B cell (primary cell): Measurements from ENCODE around the gene TBC1D22B. TPM values are rescaled to one million over a fixed set of nuclear protein-coding genes. Genes with fewer than 3 reads are reported as not detected.

Experiments
- ATAC-seq: fragments of 200-7000 bp; cut with Tn5 transposase; one replicate; pipeline ENCODE4 v1.10.0; 2021; ENCODE audit warnings: low read depth, mild to moderate bottlenecking, moderate number of reproducible peaks, moderate library complexity
- CTCF ChIA-PET: fragments of 350-600 bp; sonication (Branson Sonifier 250); formaldehyde crosslinking; loops from one replicate; lab custom pipeline; 2021; ENCODE audit warnings: antibody characterized with exemption, inconsistent platforms; lab: Charles Lee
- POLR2A ChIA-PET: fragments of 350-600 bp; sonication (Branson Sonifier 250); formaldehyde crosslinking; loops from one replicate; lab custom pipeline; 2021; ENCODE audit warnings: antibody characterized with exemption; lab: Charles Lee
- DNase-seq: peaks from one replicate; pipeline ENCODE4 v3.0.0; 2013
- H2AFZ ChIP-seq: 2 replicates; pipeline ENCODE4 v1.6.1; 2012; ENCODE audit warnings: mild to moderate bottlenecking, low read depth, low read length; ENCODE audit not compliant: insufficient read depth, poor library complexity, severe bottlenecking
- H3K27ac ChIP-seq, 2 donors: 1 replicate in 1 of 2; 2 replicates in 1 of 2; pipeline ENCODE4 v1.5.1; 2012 to 2013; ENCODE audit warnings: low read length in 2 of 2, mild to moderate bottlenecking in 2 of 2, moderate library complexity in 1 of 2
- H3K27me3 ChIP-seq, 4 experiments: fragments of 200-600 bp in 1 of 4; sonication (generic) in 1 of 4; replicated peaks in 1 of 4; 1 replicate in 2 of 4; 2 replicates in 2 of 4; pipeline versions ENCODE4 v1.6.1 to v1.7.0; 2013 to 2016; ENCODE audit warnings: low read length in 3 of 4, mild to moderate bottlenecking in 2 of 4, mixed read lengths in 1 of 4, moderate library complexity in 1 of 4; ENCODE audit not compliant: insufficient read depth in 4 of 4, control insufficient read depth in 3 of 4; ENCODE audit errors: control extremely low read depth in 1 of 4
- H3K36me3 ChIP-seq, 2 experiments: replicated peaks in 1 of 2; 1 replicate in 1 of 2; 2 replicates in 1 of 2; pipeline versions ENCODE4 v1.6.1 to v1.7.1; 2013; ENCODE audit warnings: low read length in 1 of 2; ENCODE audit not compliant: insufficient read depth in 2 of 2, control insufficient read depth in 1 of 2; ENCODE audit errors: control extremely low read depth in 1 of 2, extremely low read depth in 1 of 2
- H3K4me1 ChIP-seq, 2 donors: fragments of 200-600 bp in 1 of 2; sonication (generic) in 1 of 2; 1 replicate in 1 of 2; 2 replicates in 1 of 2; pipeline versions ENCODE4 v1.5.1 to v1.6.1; 2013 to 2017; ENCODE audit warnings: low read length in 2 of 2; ENCODE audit not compliant: control insufficient read depth in 2 of 2, insufficient read depth in 2 of 2
- H3K4me2 ChIP-seq: replicated peaks from 2 replicates; pipeline ENCODE3; 2012; ENCODE audit warnings: mild to moderate bottlenecking, low read depth, low read length; ENCODE audit not compliant: poor library complexity, severe bottlenecking
- H3K4me3 ChIP-seq, 5 experiments: fragments of 200-600 bp in 1 of 5; sonication (generic) in 1 of 5; 1 replicate in 3 of 5; 2 replicates in 2 of 5; pipeline versions ENCODE4 v1.5.1 to v1.7.0; 2011 to 2016; ENCODE audit warnings: low read length in 4 of 5, mild to moderate bottlenecking in 4 of 5, low read depth in 2 of 5, control low read depth in 1 of 5, moderate library complexity in 1 of 5; ENCODE audit not compliant: insufficient read depth in 1 of 5; ENCODE audit errors: control extremely low read depth in 1 of 5, extremely low read depth in 1 of 5
- H3K79me2 ChIP-seq: fragments of 200-600 bp; sonication (generic); one replicate; pipeline ENCODE4 v1.6.0; 2016; ENCODE audit warnings: low read length; ENCODE audit not compliant: control insufficient read depth, insufficient read depth
- H3K9ac ChIP-seq: fragments of 200-600 bp; sonication (generic); 2 replicates; pipeline ENCODE4 v1.6.1; 2017; ENCODE audit warnings: mild to moderate bottlenecking, low read length, moderate library complexity
- H3K9me3 ChIP-seq, 3 donors: one replicate each; pipeline versions ENCODE4 v1.6.1 to v1.7.1; 2013; ENCODE audit warnings: low read length in 2 of 3; ENCODE audit not compliant: control insufficient read depth in 2 of 3, insufficient read depth in 1 of 3; ENCODE audit errors: control extremely low read depth in 1 of 3
- H4K20me1 ChIP-seq: 2 replicates; pipeline ENCODE4 v1.6.0; 2012; ENCODE audit warnings: mild to moderate bottlenecking, low read length; ENCODE audit not compliant: insufficient read depth, control insufficient read depth, poor library complexity, severe bottlenecking
- H3K27ac Mint-ChIP-seq: one replicate; pipeline ENCODE4 v1.8.0; 2021; ENCODE audit warnings: mixed read lengths
- H3K27me3 Mint-ChIP-seq: one replicate; pipeline ENCODE4 v1.8.0; 2021; ENCODE audit warnings: mixed read lengths
- H3K4me1 Mint-ChIP-seq: one replicate; pipeline ENCODE4 v1.8.0; 2021; ENCODE audit warnings: mixed read lengths
- H3K4me3 Mint-ChIP-seq: one replicate; pipeline ENCODE4 v1.8.0; 2021; ENCODE audit warnings: mixed read lengths
- H3K9me3 Mint-ChIP-seq: one replicate; pipeline ENCODE4 v1.8.0; 2022; ENCODE audit warnings: mixed read lengths; ENCODE audit not compliant: insufficient read depth
- EZH2 ChIP-seq: IDR thresholded peaks from 2 replicates; pipeline ENCODE4 v1.6.1; 2012; ENCODE audit warnings: borderline replicate concordance, low read depth, mild to moderate bottlenecking, moderate library complexity, low read length; ENCODE audit not compliant: insufficient read depth, poor library complexity, severe bottlenecking
- WGBS: methylation state at CpG from one replicate; pipeline ENCODE4 v1.1.5; 2013; ENCODE audit warnings: missing lambda C conversion rate; ENCODE audit not compliant: insufficient coverage; 5-methylcytosine and 5-hydroxymethylcytosine counted together
- intact Hi-C: fragments of 100-400 bp; cut with micrococcal nuclease; formaldehyde crosslinking; loops from one replicate; pipeline ENCODE4 v1.10.0; 2022
- polyA plus RNA-seq: library from polyadenylated mRNA; depleted of rRNA; stranded (reverse); fragments of >200 nt; gene quantifications from 2 replicates; pipeline ENCODE4 v1.2.3, GENCODE V29; 2012
- total RNA-seq, 2 donors: library from RNA; stranded (reverse); fragments of 120-200 nt in 1 of 2; gene quantifications; 1 replicate in 1 of 2; 2 replicates in 1 of 2; pipeline versions ENCODE4 v1.2.3 to v1.2.4, GENCODE V29; 2013 to 2022
- TF ChIP-seq, protein P1 (sequence below): fragments of 200-600 bp; IDR thresholded peaks from one replicate; pipeline ENCODE4 v1.8.0; 2022; ENCODE audit warnings: antibody characterized with exemption, mild to moderate bottlenecking

The TBC1D22B gene
- total and polyA plus RNA-seq, 2 donors (not counting 1 experiment from before 2014, with no cell fraction given): 5.1 to 12.5 TPM

DNA sequence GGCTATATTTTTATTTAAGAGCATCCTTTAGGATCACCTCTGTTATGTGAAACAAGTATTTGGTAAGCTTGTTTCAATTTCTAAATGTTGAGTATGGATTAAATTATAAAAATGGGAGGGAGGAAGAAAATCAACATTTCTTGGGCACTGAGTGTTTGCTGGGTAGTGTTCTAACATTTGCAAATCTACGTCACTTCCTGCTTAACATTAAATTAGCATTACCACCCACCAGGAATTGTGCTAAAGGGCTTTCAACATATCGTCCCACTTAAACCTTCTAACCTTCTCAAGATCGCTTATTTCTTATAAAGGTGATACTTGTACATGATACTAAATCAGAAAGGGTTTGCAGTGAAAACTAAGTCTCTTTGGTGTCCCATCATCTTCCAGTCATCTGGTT is 8.3 kb downstream of the TBC1D22B start:
- Histone ChIP-seq H3K36me3 (peaks cover 3 to 10% of the 10 kb centered on the region in 2 experiments), H4K20me1 (no peaks in the 10 kb centered on the region), H3K79me2 (peaks cover 34% of the 10 kb centered on the region), H3K4me1 (no peaks in the 10 kb centered on the region), H3K4me2 (no peak overlapping the region), H3K9ac (no peak overlapping the region), H3K27ac (no peak overlapping the region), H3K27me3 (no peaks in the 10 kb centered on the region), H3K4me3 (no peak overlapping the region), H2AFZ (no peak overlapping the region), H3K9me3 (no peaks in the 10 kb centered on the region)
- no peak for ATAC-seq
- H3K27me3 Mint-ChIP-seq: no peaks in the 10 kb centered on the region
- H3K4me1 Mint-ChIP-seq: peaks cover 24% of the 10 kb centered on the region
- intact Hi-C loops: no loop called here
- H3K9me3 Mint-ChIP-seq: no peaks in the 10 kb centered on the region
- no peak for DNase-seq
- TF ChIP-seq EZH2: no peak
- TF ChIP-seq, protein P1, sequence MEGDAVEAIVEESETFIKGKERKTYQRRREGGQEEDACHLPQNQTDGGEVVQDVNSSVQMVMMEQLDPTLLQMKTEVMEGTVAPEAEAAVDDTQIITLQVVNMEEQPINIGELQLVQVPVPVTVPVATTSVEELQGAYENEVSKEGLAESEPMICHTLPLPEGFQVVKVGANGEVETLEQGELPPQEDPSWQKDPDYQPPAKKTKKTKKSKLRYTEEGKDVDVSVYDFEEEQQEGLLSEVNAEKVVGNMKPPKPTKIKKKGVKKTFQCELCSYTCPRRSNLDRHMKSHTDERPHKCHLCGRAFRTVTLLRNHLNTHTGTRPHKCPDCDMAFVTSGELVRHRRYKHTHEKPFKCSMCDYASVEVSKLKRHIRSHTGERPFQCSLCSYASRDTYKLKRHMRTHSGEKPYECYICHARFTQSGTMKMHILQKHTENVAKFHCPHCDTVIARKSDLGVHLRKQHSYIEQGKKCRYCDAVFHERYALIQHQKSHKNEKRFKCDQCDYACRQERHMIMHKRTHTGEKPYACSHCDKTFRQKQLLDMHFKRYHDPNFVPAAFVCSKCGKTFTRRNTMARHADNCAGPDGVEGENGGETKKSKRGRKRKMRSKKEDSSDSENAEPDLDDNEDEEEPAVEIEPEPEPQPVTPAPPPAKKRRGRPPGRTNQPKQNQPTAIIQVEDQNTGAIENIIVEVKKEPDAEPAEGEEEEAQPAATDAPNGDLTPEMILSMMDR: no peak
- H3K27ac Mint-ChIP-seq: no peak overlapping the region
- ChIA-PET CTCF (no interaction called here), POLR2A (no interaction called here)
- no peak overlapping the region for H3K4me3 Mint-ChIP-seq
- no CpG with 5 or more reads among the region's 3 CpGs for WGBS

DNA sequence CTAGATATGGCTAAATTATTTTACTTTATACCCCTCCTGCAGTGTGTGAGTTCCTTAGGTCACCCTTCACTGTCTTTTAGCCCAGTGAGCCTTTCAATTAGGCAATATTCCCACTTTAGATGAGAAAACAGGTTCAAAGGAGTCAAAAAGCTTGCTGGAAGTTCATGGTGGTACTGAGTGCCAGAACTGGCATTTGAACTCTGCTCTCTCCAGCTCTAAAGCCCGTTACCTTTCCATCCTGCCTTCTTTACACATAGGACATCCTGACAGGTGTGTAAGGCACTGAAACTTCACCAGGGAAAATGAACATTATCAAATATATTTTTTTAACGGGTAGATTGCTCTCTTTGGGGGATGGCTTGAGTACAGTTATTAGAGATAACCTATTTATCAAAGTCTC is 11.5 kb downstream of the TBC1D22B start:
- Mint-ChIP-seq H3K27me3 (no peaks in the 10 kb centered on the region), H3K9me3 (no peaks in the 10 kb centered on the region), H3K4me1 (peaks cover 25% of the 10 kb centered on the region), H3K27ac (no peak overlapping the region), H3K4me3 (no peak overlapping the region)
- Histone ChIP-seq H3K27me3 (no peaks in the 10 kb centered on the region), H2AFZ (no peak overlapping the region), H3K36me3 (peaks cover 5 to 13% of the 10 kb centered on the region in 2 experiments), H3K9ac (no peak overlapping the region), H4K20me1 (peaks cover 5% of the 10 kb centered on the region), H3K4me2 (no peak overlapping the region), H3K27ac (no peak overlapping the region), H3K79me2 (peaks cover 28% of the 10 kb centered on the region), H3K4me3 (no peak overlapping the region), H3K9me3 (no peaks in the 10 kb centered on the region), H3K4me1 (no peaks in the 10 kb centered on the region)
- intact Hi-C loops: no loop called here
- ChIA-PET POLR2A (no interaction called here), CTCF (no interaction called here)
- ATAC-seq: no peak
- WGBS: no CpG with 5 or more reads among the region's 2 CpGs
- no peak for DNase-seq
- TF ChIP-seq, protein P1: no peak
- TF ChIP-seq EZH2: no peak
